Measurements from ENCODE around the gene NEUROD2.

NEUROD2 gene

GRCh38 chr17:39600288-39600996 is 7.3 kb downstream of the NEUROD2 start:
- DNase-seq (ENCODE audit: insufficient read length, low spot score), result no peak
- TF ChIP-seq POU2F2 (IDR thresholded peaks at IDR 0.05; ENCODE audit: low read depth, low read length) (no peak), TAF1 (IDR thresholded peaks at IDR 0.05; ENCODE audit: low read depth, low read length) (no peak), POLR2AphosphoS5 (IDR thresholded peaks at IDR 0.05; ENCODE audit: low read depth, low read length) (no peak), PAX5 (IDR thresholded peaks at IDR 0.05; ENCODE audit: insufficient read depth, low read length, severe bottlenecking) (no peak), POLR2A (IDR thresholded peaks at IDR 0.05; ENCODE audit: low read depth, low read length) (no peak), SPI1 (IDR thresholded peaks at IDR 0.05; ENCODE audit: low read depth, low read length) (no peak)
- no peak for FAIRE-seq

- DNase-seq (ENCODE audit: insufficient read length, low spot score), result no peak
- no peak for TF ChIP-seq SPI1 (IDR thresholded peaks at IDR 0.05; ENCODE audit: low read depth, low read length)
- no peak for TF ChIP-seq PAX5 (IDR thresholded peaks at IDR 0.05; ENCODE audit: insufficient read depth, low read length, severe bottlenecking)
- TF ChIP-seq POU2F2 (IDR thresholded peaks at IDR 0.05; ENCODE audit: low read depth, low read length), result no peak
- no peak for TF ChIP-seq TAF1 (IDR thresholded peaks at IDR 0.05; ENCODE audit: low read depth, low read length)
- no peak for TF ChIP-seq POLR2AphosphoS5 (IDR thresholded peaks at IDR 0.05; ENCODE audit: low read depth, low read length)
- TF ChIP-seq POLR2A (IDR thresholded peaks at IDR 0.05; ENCODE audit: low read depth, low read length), result no peak
- FAIRE-seq, result no peak
Measured at GRCh38 chr17:39599665-39600231, 8.0 kb downstream of the NEUROD2 start.

- TF ChIP-seq POU2F2 (IDR thresholded peaks at IDR 0.05; ENCODE audit: low read depth, low read length) (no peak), PAX5 (IDR thresholded peaks at IDR 0.05; ENCODE audit: insufficient read depth, low read length, severe bottlenecking) (no peak), TAF1 (IDR thresholded peaks at IDR 0.05; ENCODE audit: low read depth, low read length) (no peak), POLR2AphosphoS5 (IDR thresholded peaks at IDR 0.05; ENCODE audit: low read depth, low read length) (no peak), SPI1 (IDR thresholded peaks at IDR 0.05; ENCODE audit: low read depth, low read length) (no peak), POLR2A (IDR thresholded peaks at IDR 0.05; ENCODE audit: low read depth, low read length) (no peak)
- FAIRE-seq, result no peak
- DNase-seq (ENCODE audit: insufficient read length, low spot score), result no peak
Measured at GRCh38 chr17:39599004-39599664, 8.6 kb downstream of the NEUROD2 start.

GRCh38 chr17:39598630-39599003 is 9.1 kb downstream of the NEUROD2 start:
- FAIRE-seq (no peak), DNase-seq (ENCODE audit: insufficient read length, low spot score) (no peak)
- TF ChIP-seq POLR2AphosphoS5 (IDR thresholded peaks at IDR 0.05; ENCODE audit: low read depth, low read length), result no peak

GRCh38 chr17:39598047-39598481 is 9.7 kb downstream of the NEUROD2 start:
- DNase-seq (ENCODE audit: insufficient read length, low spot score) (no peak), FAIRE-seq (no peak)
- TF ChIP-seq POLR2AphosphoS5 (IDR thresholded peaks at IDR 0.05; ENCODE audit: low read depth, low read length) (no peak), TAF1 (IDR thresholded peaks at IDR 0.05; ENCODE audit: low read depth, low read length) (no peak), POU2F2 (IDR thresholded peaks at IDR 0.05; ENCODE audit: low read depth, low read length) (no peak), PAX5 (IDR thresholded peaks at IDR 0.05; ENCODE audit: insufficient read depth, low read length, severe bottlenecking) (no peak), POLR2A (IDR thresholded peaks at IDR 0.05; ENCODE audit: low read depth, low read length) (no peak), SPI1 (IDR thresholded peaks at IDR 0.05; ENCODE audit: low read depth, low read length) (no peak)

GRCh38 chr17:39597372-39598046 is 10.2 kb downstream of the NEUROD2 start:
- TF ChIP-seq PAX5 (IDR thresholded peaks at IDR 0.05; ENCODE audit: insufficient read depth, low read length, severe bottlenecking), result no peak
- no peak for TF ChIP-seq SPI1 (IDR thresholded peaks at IDR 0.05; ENCODE audit: low read depth, low read length)
- TF ChIP-seq POLR2A (IDR thresholded peaks at IDR 0.05; ENCODE audit: low read depth, low read length), result no peak
- no peak for TF ChIP-seq POU2F2 (IDR thresholded peaks at IDR 0.05; ENCODE audit: low read depth, low read length)
- no peak for TF ChIP-seq POLR2AphosphoS5 (IDR thresholded peaks at IDR 0.05; ENCODE audit: low read depth, low read length)
- TF ChIP-seq TAF1 (IDR thresholded peaks at IDR 0.05; ENCODE audit: low read depth, low read length), result no peak
- DNase-seq (ENCODE audit: insufficient read length, low spot score) (no peak), FAIRE-seq (no peak)

GRCh38 chr17:39596543-39597267 is 11.0 kb downstream of the NEUROD2 start:
- no peak for TF ChIP-seq POU2F2 (IDR thresholded peaks at IDR 0.05; ENCODE audit: low read depth, low read length)
- TF ChIP-seq TAF1 (IDR thresholded peaks at IDR 0.05; ENCODE audit: low read depth, low read length), result no peak
- no peak for TF ChIP-seq PAX5 (IDR thresholded peaks at IDR 0.05; ENCODE audit: insufficient read depth, low read length, severe bottlenecking)
- TF ChIP-seq POLR2AphosphoS5 (IDR thresholded peaks at IDR 0.05; ENCODE audit: low read depth, low read length), result no peak
- no peak for TF ChIP-seq POLR2A (IDR thresholded peaks at IDR 0.05; ENCODE audit: low read depth, low read length)
- no peak for TF ChIP-seq SPI1 (IDR thresholded peaks at IDR 0.05; ENCODE audit: low read depth, low read length)
- FAIRE-seq (no peak), DNase-seq (ENCODE audit: insufficient read length, low spot score) (no peak)

- no peak for FAIRE-seq
- TF ChIP-seq TAF1 (IDR thresholded peaks at IDR 0.05; ENCODE audit: low read depth, low read length), result no peak
- TF ChIP-seq SPI1 (IDR thresholded peaks at IDR 0.05; ENCODE audit: low read depth, low read length), result no peak
- TF ChIP-seq POLR2A (IDR thresholded peaks at IDR 0.05; ENCODE audit: low read depth, low read length), result no peak
- TF ChIP-seq POU2F2 (IDR thresholded peaks at IDR 0.05; ENCODE audit: low read depth, low read length), result no peak
- no peak for TF ChIP-seq PAX5 (IDR thresholded peaks at IDR 0.05; ENCODE audit: insufficient read depth, low read length, severe bottlenecking)
- TF ChIP-seq POLR2AphosphoS5 (IDR thresholded peaks at IDR 0.05; ENCODE audit: low read depth, low read length), result no peak
- no peak for DNase-seq (ENCODE audit: insufficient read length, low spot score)
Measured at GRCh38 chr17:39595928-39596510, 11.7 kb downstream of the NEUROD2 start.
